Stimulated activated CD8-positive, alpha-beta memory T cell treated with anti-CD3 and anti-CD28 coated beads, Interleukin-12 subunit alpha, Interleukin-12 subunit beta, amount 100 ng/mL, for 24 hours (primary cell): ENCODE data around the gene SSH2.

Source experiments
- DNase-seq: peaks from one replicate; pipeline ENCODE4 v3.0.0-alpha.2; 2020; ENCODE audit errors: extremely low read depth

The SSH2 gene

DNA sequence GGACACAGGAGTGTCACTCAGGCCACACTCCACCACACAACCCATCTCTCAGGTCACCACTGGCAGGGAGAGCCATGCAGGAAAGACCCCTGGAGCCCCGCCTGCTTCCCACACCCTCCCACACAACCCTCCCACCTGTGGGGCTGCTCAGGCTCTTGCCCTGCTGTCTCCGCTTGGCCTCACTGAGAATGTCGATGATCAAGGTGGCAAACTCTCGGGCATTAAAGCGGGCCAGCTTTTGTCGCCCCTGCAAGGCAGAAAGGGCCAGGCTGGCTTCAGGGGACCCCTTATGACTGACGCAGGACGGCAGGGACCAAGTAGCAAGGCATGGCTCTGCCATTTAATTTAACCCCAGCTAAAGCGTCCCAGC is 353.0 kb downstream of the SSH2 start:
- DNase-seq = no peak

DNA sequence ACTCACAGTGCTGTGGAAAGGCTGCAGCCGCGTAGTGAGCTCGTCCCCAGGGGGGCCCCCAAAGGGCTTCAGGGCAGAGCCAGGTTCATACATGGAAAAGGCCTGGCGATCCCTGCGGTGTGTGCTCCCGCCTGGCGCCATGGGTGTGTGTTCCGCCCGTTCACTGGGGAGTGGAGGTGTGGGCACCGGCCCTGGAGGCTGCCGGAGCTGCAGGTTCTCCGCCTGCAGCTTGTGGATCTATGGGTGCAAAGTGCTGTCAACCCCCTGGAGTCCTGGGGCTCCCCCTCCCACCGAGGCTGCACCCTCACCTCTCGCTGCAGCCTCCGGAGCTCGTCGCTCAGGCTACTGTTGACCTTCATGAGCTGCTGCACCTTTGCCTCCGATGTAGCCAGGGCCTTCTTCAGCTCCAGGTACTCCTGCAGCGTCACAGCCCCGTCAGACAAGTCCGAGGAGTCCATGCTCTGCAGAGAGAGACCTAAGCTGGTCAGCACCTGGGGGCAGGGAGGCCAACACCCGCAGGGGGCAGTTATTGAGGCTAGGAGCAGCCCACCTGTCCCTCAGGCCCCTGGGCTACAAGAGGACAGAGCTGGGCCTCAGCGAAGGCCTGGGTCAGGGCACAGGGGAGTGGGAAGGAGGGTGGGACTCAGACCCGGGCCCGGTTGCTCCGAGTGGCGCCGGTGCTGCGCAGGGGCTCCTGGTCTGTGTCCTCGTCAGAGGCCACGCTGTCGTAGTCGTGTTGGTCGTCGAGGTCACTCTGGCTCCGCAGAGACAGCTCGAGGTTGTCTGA is 353.6 kb downstream of the SSH2 start:
- DNase-seq = no peak
